GM21717 (cell line): ENCODE measurements around the gene DMRTA1.
"Not testable (repeated sequence)": the region's sequence is repeated elsewhere in the genome, so short reads cannot be mapped to it uniquely, and the experiment has no call there.

ENCODE experiments used
- ATAC-seq: cut with Tn5 transposase; IDR thresholded peaks from one replicate; pipeline ENCODE4 v1.9.1; 2021; ENCODE audit warnings: mild to moderate bottlenecking, moderate library complexity; ENCODE audit not compliant: unreplicated experiment

The DMRTA1 gene

GRCh38 chr9:22457448-22457847, 10.8 kb downstream of the DMRTA1 start:
- no peak for ATAC-seq

DNA sequence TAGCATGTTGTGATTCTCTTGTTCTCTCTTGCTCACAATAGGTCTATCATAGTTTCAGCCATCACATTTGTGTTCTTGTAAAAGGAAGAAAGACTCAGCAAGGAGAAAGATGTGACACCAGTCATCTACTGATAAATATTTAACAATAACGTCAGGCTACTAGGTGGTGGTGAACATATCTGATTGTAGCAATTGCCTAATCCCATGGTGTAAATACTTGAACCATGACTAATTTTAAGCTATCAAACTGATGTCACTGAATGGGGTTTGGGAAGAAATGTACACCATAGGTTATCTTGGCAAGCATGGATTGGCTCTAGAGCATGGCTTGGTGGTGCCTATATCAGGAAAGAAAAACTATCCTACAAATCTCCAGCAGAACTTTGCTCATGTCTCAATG, 16.6 kb downstream of the DMRTA1 start:
- no peak for ATAC-seq

DNA sequence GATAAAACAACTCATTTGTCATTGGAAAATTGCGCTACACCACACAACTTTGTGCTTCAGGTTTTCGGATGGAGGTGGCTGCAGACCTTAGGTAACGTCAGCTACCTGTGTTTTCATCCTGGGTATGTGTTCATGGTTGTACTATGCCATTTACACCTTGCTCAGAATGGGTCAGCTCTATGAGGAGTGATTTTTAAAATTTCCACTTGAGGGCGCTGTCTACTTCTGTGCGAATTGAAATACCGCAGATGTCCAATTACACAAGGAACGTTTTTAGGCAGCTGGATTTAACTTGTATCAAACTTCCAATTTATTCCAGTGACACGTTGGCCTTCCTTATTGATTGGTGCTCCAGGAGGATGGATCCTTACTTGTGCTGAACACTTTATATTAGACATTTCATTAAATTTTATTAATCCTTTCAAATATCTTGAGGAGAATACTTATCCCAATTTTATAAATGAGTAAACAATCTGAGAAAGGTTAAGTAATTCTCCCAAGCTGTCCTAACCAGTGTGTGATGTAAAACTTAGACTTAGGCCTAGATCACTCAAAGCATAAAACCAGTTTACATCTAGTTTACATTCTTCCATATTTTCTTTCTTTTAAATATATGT, 23.4 kb downstream of the DMRTA1 start:
- ATAC-seq, result no peak

DNA sequence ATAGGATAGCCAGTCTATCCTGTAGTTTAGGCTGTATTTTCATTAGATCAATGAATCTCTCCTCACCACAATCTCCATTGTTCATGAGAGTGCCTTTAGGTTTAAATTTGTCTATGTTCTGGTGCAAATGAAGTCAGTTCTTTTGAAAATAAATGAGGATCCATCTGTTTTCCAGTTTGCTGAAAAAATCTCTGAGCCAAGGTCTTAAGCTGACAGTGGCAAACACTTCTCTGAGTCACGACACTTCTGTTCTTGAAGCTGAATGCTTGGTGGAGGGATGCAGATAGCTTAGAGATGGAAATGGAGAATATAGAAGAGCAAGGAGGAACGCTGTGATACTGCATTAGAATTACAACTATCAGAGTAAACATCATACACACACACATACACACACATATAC, 34.9 kb downstream of the DMRTA1 start:
- no peak for ATAC-seq

GRCh38 chr9:22483528-22484070, 37.0 kb downstream of the DMRTA1 start:
- ATAC-seq, result no peak

DNA sequence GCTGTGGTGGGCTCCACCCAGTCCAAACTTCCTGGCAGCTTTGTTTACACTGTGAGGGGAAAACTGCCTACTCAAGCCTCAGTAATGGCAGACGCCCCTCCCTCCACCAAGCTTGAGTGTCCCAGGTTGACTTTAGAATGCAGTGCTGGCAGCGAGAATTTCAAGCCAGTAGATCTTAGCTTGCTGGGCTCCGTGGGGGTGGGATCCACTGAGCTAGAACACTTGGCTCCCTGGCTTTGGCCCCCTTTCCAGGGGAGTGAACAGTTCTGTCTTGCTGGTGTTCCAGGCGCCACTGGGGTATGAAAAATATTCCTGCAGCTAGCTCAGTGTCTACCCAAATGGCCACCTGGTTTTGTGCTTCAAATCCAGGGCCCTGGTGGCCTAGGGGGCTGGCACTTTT, 49.6 kb downstream of the DMRTA1 start:
- ATAC-seq, result not testable (repeated sequence)
